Tibial nerve (tissue), 4 donors: ENCODE measurements around the gene HTR7. TPM values are rescaled to one million over a fixed set of nuclear protein-coding genes. Genes with fewer than 3 reads are reported as not detected.

Experiments
- DNase-seq, 2 donors: peaks; one replicate each; pipeline ENCODE4 v3.0.0-alpha.2; 2019; ENCODE audit warnings: low spot score in 2 of 2
- H3K27ac ChIP-seq, 4 donors: fragments of 200-600 bp; sonication (generic) in 3 of 4; one replicate each; pipeline ENCODE4 v1.5.1; 2017 to 2019; ENCODE audit warnings: mild to moderate bottlenecking in 1 of 4
- H3K27me3 ChIP-seq, 2 donors: fragments of 200-600 bp; sonication (generic) in 1 of 2; one replicate each; pipeline versions ENCODE4 v1.5.1 to v1.6.0; 2017 to 2019
- H3K36me3 ChIP-seq, 3 donors: fragments of 200-600 bp; sonication (generic); one replicate each; pipeline ENCODE4 v1.5.1; 2018 to 2019
- H3K4me1 ChIP-seq, 4 donors: fragments of 200-600 bp; sonication (generic) in 3 of 4; one replicate each; pipeline ENCODE4 v1.5.1; 2017 to 2019
- H3K4me3 ChIP-seq, 4 donors: fragments of 200-600 bp; sonication (generic) in 3 of 4; one replicate each; pipeline ENCODE4 v1.5.1; 2017 to 2019; ENCODE audit warnings: mild to moderate bottlenecking in 1 of 4, moderate library complexity in 1 of 4
- H3K9me3 ChIP-seq, 4 donors: fragments of 200-600 bp; sonication (generic) in 3 of 4; one replicate each; pipeline ENCODE4 v1.5.1; 2017 to 2019
- EP300 ChIP-seq, 2 donors: sonication (generic); formaldehyde crosslinking; IDR thresholded peaks; one replicate each; pipeline ENCODE4 v1.6.1; 2017; ENCODE audit warnings: antibody characterized with exemption in 2 of 2, mild to moderate bottlenecking in 1 of 2
- POLR2A ChIP-seq, 2 donors: fragments of 450-650 bp; IDR thresholded peaks; one replicate each; pipeline ENCODE4 v1.6.1; 2017; ENCODE audit warnings: antibody characterized with exemption in 2 of 2, mild to moderate bottlenecking in 2 of 2, moderate library complexity in 2 of 2
- WGBS, 2 donors: methylation state at CpG; one replicate each; pipeline ENCODE4 v1.1.5; 2018; 5-methylcytosine and 5-hydroxymethylcytosine counted together
- total RNA-seq, 4 donors: library from RNA; depleted of rRNA; stranded (reverse); fragments of >200 nt; gene quantifications; one replicate each; pipeline ENCODE4 v1.1.0, GENCODE V29; 2016
- TF ChIP-seq, protein P1 (sequence below), 5 experiments: fragments of 200-600 bp in 3 of 5; fragments of 450-650 bp in 2 of 5; sonication (generic) in 3 of 5; IDR thresholded peaks; one replicate each; pipeline ENCODE4 v1.5.1; 2016 to 2019; ENCODE audit warnings: antibody characterized with exemption in 5 of 5, mild to moderate bottlenecking in 3 of 5, moderate library complexity in 2 of 5

The HTR7 gene
- total RNA-seq, 4 donors from 2014 or later: 0.20 to 1.2 (median 0.43) TPM

DNA sequence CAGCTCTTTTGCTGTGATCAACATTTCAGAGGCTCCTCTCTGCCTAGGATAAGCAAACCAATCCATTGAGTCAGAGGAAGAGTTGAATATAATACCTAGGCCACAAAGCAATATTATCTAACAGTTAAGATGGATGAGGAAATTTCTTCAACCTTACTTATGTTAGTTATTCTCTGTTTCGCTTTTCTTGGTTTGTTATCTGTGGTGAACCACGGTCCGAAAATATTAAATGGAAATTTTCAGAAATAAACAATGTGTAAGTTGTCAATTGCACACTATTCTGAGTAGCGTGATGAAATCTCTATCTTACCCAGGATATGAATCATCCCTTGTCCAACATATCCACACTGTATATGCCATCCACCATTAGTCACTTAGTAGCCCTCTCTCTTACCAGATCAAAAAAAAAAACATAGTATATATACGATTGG, 1.5 kb upstream of the HTR7 start:
- Histone ChIP-seq H3K27ac (no peak overlapping the region), H3K27me3 (peaks cover 0 to 28% of the 10 kb centered on the region in 2 donors), H3K4me1 (peaks cover 0 to 22% (median 2%) of the 10 kb centered on the region in 4 donors), H3K4me3 (no peak overlapping the region), H3K36me3 (no peaks in the 10 kb centered on the region), H3K9me3 (no peaks in the 10 kb centered on the region)
- no peak for DNase-seq
- WGBS, 2 donors: 57 to 67% methylated on average over 5 of the region's 5 CpGs
- TF ChIP-seq, protein P1, sequence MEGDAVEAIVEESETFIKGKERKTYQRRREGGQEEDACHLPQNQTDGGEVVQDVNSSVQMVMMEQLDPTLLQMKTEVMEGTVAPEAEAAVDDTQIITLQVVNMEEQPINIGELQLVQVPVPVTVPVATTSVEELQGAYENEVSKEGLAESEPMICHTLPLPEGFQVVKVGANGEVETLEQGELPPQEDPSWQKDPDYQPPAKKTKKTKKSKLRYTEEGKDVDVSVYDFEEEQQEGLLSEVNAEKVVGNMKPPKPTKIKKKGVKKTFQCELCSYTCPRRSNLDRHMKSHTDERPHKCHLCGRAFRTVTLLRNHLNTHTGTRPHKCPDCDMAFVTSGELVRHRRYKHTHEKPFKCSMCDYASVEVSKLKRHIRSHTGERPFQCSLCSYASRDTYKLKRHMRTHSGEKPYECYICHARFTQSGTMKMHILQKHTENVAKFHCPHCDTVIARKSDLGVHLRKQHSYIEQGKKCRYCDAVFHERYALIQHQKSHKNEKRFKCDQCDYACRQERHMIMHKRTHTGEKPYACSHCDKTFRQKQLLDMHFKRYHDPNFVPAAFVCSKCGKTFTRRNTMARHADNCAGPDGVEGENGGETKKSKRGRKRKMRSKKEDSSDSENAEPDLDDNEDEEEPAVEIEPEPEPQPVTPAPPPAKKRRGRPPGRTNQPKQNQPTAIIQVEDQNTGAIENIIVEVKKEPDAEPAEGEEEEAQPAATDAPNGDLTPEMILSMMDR (IDR thresholded peaks at IDR 0.05): no peak
- TF ChIP-seq POLR2A (IDR thresholded peaks at IDR 0.05) (no peak), EP300 (IDR thresholded peaks at IDR 0.05) (no peak)

GRCh38 chr10:90858461-90858968, 676 bp upstream of the HTR7 start:
- peaks cover 0 to 36% of the 10 kb centered on the region in 2 donors for H3K27me3 ChIP-seq
- 35 to 41% methylated on average over 10 of the region's 10 CpGs for WGBS, 2 donors

GRCh38 chr10:90856964-90857634, 740 bp downstream of the HTR7 start:
- H3K27me3 ChIP-seq: peaks cover 0 to 42% of the 10 kb centered on the region in 2 donors
- H3K36me3 ChIP-seq: no peaks in the 10 kb centered on the region
- peaks cover 0 to 22% (median 2%) of the 10 kb centered on the region in 4 donors for H3K4me1 ChIP-seq
- H3K4me3 ChIP-seq: peak overlapping the region; percentile 33 to 79 (median 51)
- no peaks in the 10 kb centered on the region for H3K9me3 ChIP-seq
- H3K27ac ChIP-seq: peak overlapping the region in 2 of 4 donors; percentile 55 to 81
- TF ChIP-seq, protein P1 (IDR thresholded peaks at IDR 0.05): no peak
- TF ChIP-seq POLR2A (IDR thresholded peaks at IDR 0.05) (no peak), EP300 (IDR thresholded peaks at IDR 0.05) (no peak)
- WGBS, 2 donors: 12 to 18% methylated on average over 42 to 44 of the region's 59 CpGs
- no peak for DNase-seq

More at GRCh38 chr10:90858461-90858968, 676 bp upstream of the HTR7 start:
- H3K4me1 ChIP-seq: peaks cover 0 to 22% (median 2%) of the 10 kb centered on the region in 4 donors
- no peak for TF ChIP-seq POLR2A (IDR thresholded peaks at IDR 0.05)
- no peak for TF ChIP-seq EP300 (IDR thresholded peaks at IDR 0.05)
- TF ChIP-seq, protein P1 (IDR thresholded peaks at IDR 0.05): no peak
- peak overlapping the region; percentile 33 to 79 (median 51) for H3K4me3 ChIP-seq
- H3K36me3 ChIP-seq: no peaks in the 10 kb centered on the region
- no peak for DNase-seq
- no peaks in the 10 kb centered on the region for H3K9me3 ChIP-seq
- peak overlapping the region; percentile 28 to 81 (median 58) for H3K27ac ChIP-seq

DNA sequence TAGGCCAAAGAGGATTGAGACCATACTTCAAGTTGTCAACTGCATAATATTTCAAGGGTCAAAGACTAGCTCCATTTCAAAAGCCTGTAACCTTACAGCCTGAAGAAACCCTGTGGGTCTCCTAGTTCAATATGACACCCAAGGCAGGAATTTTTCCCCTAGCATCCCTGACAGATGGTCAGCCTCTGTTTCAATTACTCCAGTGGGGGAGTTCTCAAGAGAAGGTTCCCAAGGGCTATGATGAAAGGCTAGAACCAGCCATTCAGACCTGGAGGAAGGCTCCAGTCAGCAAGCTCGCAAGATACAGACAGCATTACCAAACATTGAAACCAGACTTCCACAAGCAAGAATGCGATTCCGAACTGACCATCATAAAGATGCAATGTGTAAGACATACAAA, 1.6 kb downstream of the HTR7 start:
- DNase-seq: no peak
- Histone ChIP-seq H3K9me3 (peaks cover 0 to 6% (median 0%) of the 10 kb centered on the region in 4 donors), H3K4me3 (peak overlapping the region in 1 of 4 donors; percentile 79), H3K27me3 (peaks cover 0 to 42% of the 10 kb centered on the region in 2 donors), H3K36me3 (no peaks in the 10 kb centered on the region), H3K4me1 (peaks cover 0 to 22% (median 2%) of the 10 kb centered on the region in 4 donors), H3K27ac (no peak overlapping the region)
- TF ChIP-seq EP300 (IDR thresholded peaks at IDR 0.05): no peak
- TF ChIP-seq, protein P1 (IDR thresholded peaks at IDR 0.05): no peak
- TF ChIP-seq POLR2A (IDR thresholded peaks at IDR 0.05): no peak
- 90 to 94% methylated on average over 3 of the region's 3 CpGs for WGBS, 2 donors

DNA sequence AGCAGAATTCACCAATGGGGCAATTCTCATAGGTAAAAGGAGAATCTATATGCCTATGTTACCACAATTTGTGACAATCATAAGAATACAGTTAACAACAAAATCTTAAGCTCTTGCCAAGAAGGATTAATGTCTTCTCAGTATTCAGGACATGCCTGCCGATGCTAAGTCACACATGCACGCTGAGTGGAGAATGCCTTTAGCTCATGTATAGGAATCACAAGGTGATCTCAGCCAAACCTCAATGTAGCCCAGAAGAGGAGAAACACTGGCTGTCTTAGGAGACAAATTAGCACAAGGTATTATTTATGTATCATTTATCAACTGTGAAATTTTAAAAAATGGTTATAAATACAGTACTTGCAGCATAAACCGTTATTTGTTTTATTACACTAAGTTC, 2.7 kb downstream of the HTR7 start:
- Histone ChIP-seq H3K27me3 (peaks cover 0 to 42% of the 10 kb centered on the region in 2 donors), H3K36me3 (no peaks in the 10 kb centered on the region), H3K27ac (no peak overlapping the region), H3K9me3 (peaks cover 0 to 17% (median 2%) of the 10 kb centered on the region in 4 donors), H3K4me3 (no peak overlapping the region), H3K4me1 (peaks cover 0 to 22% (median 2%) of the 10 kb centered on the region in 4 donors)
- WGBS, 2 donors: 46 to 54% methylated on average over 3 of the region's 3 CpGs
- DNase-seq: no peak
- no peak for TF ChIP-seq POLR2A (IDR thresholded peaks at IDR 0.05)
- TF ChIP-seq EP300 (IDR thresholded peaks at IDR 0.05): no peak
- TF ChIP-seq, protein P1 (IDR thresholded peaks at IDR 0.05): no peak
